ENCODE results near the gene AIRE.
"Not testable (repeated sequence)": the region's sequence is repeated elsewhere in the genome, so short reads cannot be mapped to it uniquely, and the experiment has no call there.

Gene AIRE

DNA sequence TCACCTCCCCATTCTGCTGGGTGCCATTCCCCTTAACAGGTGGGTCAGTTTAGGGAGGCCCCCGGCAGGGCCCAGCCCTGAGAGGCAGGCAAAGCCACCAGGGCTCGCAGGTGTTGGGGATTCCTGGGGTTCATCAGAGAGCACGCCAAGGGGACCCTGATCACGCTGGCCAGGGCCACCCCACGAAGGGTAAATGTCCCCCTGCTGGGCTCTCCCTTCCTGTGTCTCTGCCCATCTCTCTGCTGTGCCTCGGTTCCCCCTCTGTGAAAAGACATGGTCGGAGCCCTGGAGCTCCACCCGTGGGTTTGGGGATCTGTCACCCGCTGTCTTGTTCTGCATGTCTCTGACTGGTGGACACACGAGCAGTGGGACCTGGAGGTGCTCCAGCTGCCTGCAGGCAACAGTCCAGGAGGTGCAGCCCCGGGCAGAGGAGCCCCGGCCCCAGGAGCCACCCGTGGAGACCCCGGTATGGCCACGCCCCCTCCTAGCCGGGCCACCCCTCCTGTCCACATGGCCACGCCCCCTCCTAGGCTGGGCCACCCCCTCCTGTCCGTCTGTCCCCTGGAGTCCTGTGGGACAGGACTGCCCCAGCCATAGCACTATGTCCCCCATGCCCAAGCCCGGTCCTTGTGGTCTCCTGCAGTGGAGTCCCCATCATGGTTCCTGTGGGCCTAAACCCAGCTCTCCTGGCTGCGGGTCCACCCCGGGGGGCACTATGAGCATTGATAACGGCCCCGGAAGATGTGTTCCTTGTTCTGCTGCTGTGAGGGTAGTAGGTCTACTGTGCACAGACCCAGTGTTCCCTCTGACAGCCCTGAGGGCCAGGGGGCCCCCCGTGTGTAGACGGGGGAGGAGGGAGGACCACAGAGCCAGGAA is 6.5 kb downstream of the AIRE start:
- DNase-seq (ENCODE audit: low spot score) = peak; percentile 87

- DNase-seq (ENCODE audit: low spot score) = no peak
Observed at GRCh38 chr21:44292812-44293195, 7.1 kb downstream of the AIRE start.

DNA sequence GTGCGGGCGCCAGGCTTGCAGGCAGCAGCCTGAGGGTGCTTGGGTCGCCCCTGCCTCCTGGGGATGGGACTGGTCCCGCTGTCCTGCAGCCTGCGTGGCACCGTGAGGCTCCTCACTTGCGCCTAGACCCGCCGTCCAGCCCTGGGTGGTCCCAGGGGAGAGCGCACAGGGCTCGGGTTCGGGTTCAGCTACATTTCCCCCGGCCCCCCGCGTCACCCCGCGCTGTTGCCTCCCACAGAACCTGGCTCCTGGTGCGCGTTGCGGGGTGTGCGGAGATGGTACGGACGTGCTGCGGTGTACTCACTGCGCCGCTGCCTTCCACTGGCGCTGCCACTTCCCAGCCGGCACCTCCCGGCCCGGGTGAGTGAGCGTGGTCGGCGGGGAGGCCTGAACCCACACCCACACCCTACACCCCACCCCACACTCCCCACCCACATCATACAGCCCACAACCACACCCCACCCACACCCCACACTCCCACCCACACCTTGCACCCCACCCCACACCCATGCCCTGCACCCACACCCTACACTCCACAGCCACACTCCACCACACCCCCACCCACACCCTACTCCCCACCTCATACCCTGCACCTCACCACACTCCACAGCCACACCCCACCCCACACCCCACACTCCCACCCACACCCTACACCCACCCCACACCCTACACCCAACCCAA is 8.0 kb downstream of the AIRE start:
- DNase-seq (ENCODE audit: low spot score) = no peak

GRCh38 chr21:44294391-44295162 is 8.9 kb downstream of the AIRE start:
- DNase-seq (ENCODE audit: low spot score) = no peak

DNA sequence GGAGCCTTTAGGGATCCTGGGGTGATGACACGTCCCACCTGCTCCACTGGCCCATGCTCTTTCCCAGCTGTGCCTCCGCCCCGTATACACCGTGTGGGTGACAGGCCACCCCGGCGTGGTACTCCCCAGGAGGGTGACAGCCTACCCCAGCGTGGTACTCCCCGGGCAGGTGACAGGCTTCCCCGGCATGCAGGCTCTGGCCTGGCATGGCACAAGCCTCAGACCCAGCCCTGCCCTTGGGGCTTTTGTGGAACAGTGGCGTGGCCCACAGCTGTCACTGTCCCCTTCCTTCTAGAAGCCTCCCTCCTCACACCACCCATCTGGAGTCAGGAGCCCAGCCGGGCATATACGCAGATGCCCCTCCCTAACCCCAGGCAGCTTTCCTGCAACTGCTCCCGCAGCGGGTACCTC is 9.5 kb downstream of the AIRE start:
- no peak for DNase-seq (ENCODE audit: low spot score)

DNA sequence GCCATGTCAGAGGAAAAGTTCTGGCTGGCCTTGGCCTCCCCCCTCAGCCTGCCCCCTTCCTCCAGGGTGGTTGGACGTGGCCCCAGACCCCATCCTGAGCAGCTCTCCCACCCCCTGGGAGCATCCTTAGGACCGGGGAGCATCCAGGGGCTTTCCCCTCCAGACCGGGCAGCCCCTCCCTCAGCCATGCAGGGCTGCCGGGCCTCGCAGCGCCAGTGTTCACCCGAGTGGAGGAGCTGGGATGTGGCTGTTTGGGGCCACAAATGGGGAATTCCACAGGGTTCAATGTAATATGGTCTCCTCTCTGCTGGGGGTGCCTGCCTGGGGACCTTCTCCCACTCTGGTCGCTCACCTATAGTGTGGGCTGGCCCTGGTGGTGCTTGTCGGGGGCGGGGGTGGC is 10.0 kb downstream of the AIRE start:
- DNase-seq (ENCODE audit: low spot score) = no peak

- no peak for DNase-seq (ENCODE audit: low spot score)
Observed at GRCh38 chr21:44296103-44296519, 10.4 kb downstream of the AIRE start.

DNA sequence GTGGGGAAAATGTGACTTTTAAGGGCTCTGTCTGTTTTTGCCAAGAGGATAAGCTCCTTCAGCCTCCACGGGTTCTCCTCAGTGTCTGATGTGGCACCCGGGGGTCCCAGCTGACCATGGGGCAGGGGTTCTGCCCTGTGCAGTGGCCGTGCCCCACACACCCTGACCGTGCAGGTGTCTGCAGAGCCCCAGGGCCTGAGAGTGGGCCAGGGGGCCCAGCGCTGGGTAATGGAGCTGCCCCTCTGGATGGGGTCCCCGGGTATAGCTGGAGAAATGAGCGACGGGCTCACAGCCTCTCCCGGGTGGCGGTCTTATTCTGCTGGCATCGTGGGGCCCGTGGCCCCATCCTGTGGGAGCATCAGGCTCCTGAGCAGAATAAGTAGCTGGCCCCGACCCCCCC is 11.2 kb downstream of the AIRE start:
- DNase-seq (ENCODE audit: low spot score) = no peak

GRCh38 chr21:44297525-44298290 is 12.0 kb downstream of the AIRE start:
- peak; percentile 93 for DNase-seq (ENCODE audit: low spot score)

GRCh38 chr21:44298301-44298700 is 12.6 kb downstream of the AIRE start:
- no peak for DNase-seq (ENCODE audit: low spot score)

GRCh38 chr21:44299085-44299457 is 13.4 kb downstream of the AIRE start:
- no peak for DNase-seq (ENCODE audit: low spot score)

GRCh38 chr21:44299458-44300261 is 14.0 kb downstream of the AIRE start, which contains the start of gene PFKL:
Gene PFKL, plus strand, starts transcription at chr21:44300053. Its CDS starts 53 bp downstream, at chr21:44300106.
- peak; percentile 93 for DNase-seq (ENCODE audit: low spot score)

- peak; percentile 82 for DNase-seq (ENCODE audit: low spot score)
Observed at GRCh38 chr21:44300262-44300959, 14.7 kb downstream of the AIRE start.

GRCh38 chr21:44301141-44301540 is 15.5 kb downstream of the AIRE start:
- DNase-seq (ENCODE audit: low spot score) = no peak

- DNase-seq (ENCODE audit: low spot score) = no peak
Observed at GRCh38 chr21:44301961-44302406, 16.3 kb downstream of the AIRE start.

GRCh38 chr21:44302573-44303401 is 17.1 kb downstream of the AIRE start:
- not testable (repeated sequence) for DNase-seq (ENCODE audit: low spot score)

DNA sequence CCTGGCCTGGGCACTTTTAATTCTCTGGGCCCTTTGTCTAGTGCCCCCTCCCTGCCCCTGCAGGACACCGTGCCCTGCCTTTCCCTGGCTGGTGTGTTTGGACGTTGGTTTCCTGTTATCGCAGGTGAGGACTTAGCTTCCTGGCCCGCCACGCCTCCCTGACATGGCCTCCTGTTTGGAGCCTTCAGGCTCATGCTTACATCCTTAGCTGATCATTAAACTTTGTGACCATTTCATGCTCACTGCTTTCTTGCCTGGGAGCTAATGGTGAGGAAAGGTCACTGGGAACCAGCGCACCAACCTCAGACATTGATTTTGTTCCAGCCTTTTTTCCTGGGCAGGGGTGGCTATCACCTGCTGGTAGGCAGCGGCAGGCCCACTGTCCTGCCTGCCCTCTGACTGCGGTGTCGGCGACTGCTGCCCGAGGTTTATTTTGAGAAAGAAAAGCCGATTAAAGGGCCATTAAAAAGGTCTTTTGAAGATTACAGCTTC is 17.9 kb downstream of the AIRE start:
- DNase-seq (ENCODE audit: low spot score) = no peak

DNA sequence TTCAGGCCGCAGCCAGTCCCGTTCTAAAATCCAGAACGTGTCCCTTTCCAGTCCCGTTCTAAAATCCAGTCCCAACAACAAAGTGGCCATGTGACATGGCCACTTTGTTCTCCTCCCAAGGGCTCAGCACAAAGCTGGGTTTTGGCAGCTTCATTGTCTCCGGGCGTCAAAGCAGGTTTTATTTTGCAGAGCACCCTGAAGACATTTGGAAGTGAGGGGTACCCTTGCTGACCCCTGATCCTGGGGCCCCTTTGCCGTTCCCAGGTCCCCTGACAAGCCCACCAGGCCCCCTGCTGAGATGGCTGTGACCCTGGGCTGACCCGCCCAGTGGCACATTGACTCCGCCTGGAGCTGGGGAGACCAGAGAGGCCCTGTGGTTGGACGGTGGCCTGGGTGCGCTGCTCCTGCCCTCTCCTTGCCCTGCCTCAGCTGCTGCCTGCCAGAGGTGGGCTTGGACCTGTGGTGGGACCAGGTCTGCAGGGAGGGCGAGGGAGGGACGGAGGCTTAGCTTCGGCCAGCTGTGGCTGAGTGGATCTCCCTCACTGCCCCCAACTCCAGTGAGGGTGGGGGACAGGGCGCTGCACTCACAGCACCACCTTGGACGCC is 18.4 kb downstream of the AIRE start:
- DNase-seq (ENCODE audit: low spot score) = no peak

DNA sequence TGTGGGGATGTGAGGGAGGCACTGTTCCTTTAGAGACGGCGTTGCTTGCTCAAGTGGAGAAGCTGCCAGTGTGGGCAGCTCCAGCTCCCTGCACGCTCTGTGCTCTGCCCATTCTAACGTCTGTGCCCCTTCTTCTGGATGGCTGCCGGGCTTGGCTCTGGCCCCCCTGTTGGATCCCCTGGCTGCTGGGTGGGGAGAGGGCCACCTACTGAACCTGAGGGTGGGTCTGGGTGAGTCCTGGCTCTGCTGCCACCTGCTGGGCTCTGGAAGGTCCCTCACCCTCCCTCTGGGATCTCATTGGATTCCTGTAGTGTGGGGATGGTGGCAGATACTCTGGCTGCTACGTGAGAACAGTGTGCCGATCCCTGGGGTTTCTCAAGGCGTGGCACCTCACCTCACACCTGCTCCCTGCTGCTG is 19.2 kb downstream of the AIRE start:
- DNase-seq (ENCODE audit: low spot score) = peak; percentile 65
